IMR-90 (cell line): ENCODE measurements around the gene FARP1.

Experiments used
- BHLHE40 ChIP-seq: fragments of 150-350 bp; IDR thresholded peaks from 2 replicates; pipeline ENCODE4 v1.6.1; 2016; ENCODE audit warnings: mild to moderate bottlenecking, low read depth, low read length
- CEBPB ChIP-seq: IDR thresholded peaks from 2 replicates; pipeline ENCODE4 v1.6.1; 2012; ENCODE audit warnings: low read depth, low read length, improper control_type of control experiment
- MXI1 ChIP-seq: IDR thresholded peaks from 2 replicates; pipeline ENCODE4 v1.6.1; 2012; ENCODE audit warnings: low read depth, mild to moderate bottlenecking, low read length, moderate library complexity, borderline replicate concordance
- POLR2A ChIP-seq: IDR thresholded peaks from 2 replicates; pipeline ENCODE4 v1.6.1; 2012; ENCODE audit warnings: mild to moderate bottlenecking, low read depth, low read length
- RAD21 ChIP-seq: IDR thresholded peaks from 2 replicates; pipeline ENCODE4 v1.6.1; 2012; ENCODE audit warnings: low read length, improper control_type of control experiment
- TF ChIP-seq, protein P1 (sequence below): conservative IDR thresholded peaks from 2 replicates; pipeline ENCODE4 v1.5.1; 2012; ENCODE audit warnings: mild to moderate bottlenecking, low read depth, low read length, improper control_type of control experiment
- TF ChIP-seq, protein P2 (sequence below): fragments of 150-350 bp; IDR thresholded peaks from 2 replicates; pipeline ENCODE4 v1.6.1; 2016; ENCODE audit warnings: low read depth, mild to moderate bottlenecking, low read length, moderate library complexity, borderline replicate concordance

DNA sequence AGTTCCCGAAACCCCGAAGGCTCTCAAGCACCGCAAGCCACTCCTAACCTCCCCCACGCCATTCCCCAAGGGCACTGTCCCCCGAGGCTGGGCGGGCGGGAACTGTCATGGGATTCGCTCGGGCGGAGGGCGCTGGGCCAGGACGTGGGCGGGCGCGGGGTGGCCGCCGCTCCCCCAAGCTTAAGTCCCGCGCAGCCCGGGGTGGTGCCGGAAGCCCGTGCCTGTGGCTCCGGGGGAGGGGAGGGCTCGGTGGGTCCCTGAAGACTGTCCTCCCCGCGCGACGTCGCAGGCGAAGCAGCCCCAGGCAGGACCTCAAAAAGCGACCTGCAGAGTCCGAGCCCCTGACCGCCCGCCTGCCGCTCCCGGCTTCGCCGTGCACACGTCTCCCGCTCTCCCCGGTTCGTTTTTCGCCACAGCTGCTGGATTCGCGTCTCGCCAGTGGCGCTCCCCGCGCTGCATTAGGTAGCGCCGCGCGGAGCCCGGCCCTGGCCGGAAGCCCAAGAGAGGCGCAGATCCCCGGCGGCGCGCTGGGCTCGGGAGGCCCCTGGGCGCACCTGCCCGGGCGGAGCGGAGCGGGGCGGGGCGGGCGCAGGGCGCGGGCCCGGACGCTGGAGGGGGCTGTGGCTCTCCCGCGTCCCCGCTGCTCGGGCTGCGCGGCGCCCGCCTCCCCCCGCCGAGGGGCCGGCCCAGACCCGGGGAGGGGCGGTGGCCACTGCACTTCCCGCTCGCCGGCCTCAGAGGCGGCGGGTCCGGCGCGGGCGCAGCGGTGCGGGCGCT is at the start of gene FARP1:
- TF ChIP-seq, protein P1, sequence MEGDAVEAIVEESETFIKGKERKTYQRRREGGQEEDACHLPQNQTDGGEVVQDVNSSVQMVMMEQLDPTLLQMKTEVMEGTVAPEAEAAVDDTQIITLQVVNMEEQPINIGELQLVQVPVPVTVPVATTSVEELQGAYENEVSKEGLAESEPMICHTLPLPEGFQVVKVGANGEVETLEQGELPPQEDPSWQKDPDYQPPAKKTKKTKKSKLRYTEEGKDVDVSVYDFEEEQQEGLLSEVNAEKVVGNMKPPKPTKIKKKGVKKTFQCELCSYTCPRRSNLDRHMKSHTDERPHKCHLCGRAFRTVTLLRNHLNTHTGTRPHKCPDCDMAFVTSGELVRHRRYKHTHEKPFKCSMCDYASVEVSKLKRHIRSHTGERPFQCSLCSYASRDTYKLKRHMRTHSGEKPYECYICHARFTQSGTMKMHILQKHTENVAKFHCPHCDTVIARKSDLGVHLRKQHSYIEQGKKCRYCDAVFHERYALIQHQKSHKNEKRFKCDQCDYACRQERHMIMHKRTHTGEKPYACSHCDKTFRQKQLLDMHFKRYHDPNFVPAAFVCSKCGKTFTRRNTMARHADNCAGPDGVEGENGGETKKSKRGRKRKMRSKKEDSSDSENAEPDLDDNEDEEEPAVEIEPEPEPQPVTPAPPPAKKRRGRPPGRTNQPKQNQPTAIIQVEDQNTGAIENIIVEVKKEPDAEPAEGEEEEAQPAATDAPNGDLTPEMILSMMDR: peak; percentile 66
- peak; percentile 75 for TF ChIP-seq RAD21
- 0 out of 2 replicates have a peak, but pooled peaks have one; percentile 24 for TF ChIP-seq POLR2A
- no peak for TF ChIP-seq CEBPB
- no peak for TF ChIP-seq MXI1
- no peak for TF ChIP-seq BHLHE40
- TF ChIP-seq, protein P2, sequence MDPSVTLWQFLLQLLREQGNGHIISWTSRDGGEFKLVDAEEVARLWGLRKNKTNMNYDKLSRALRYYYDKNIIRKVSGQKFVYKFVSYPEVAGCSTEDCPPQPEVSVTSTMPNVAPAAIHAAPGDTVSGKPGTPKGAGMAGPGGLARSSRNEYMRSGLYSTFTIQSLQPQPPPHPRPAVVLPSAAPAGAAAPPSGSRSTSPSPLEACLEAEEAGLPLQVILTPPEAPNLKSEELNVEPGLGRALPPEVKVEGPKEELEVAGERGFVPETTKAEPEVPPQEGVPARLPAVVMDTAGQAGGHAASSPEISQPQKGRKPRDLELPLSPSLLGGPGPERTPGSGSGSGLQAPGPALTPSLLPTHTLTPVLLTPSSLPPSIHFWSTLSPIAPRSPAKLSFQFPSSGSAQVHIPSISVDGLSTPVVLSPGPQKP: no peak
